Testis (tissue), 2 donors: Measurements from ENCODE around the gene GAK.

Experiments
- POLR2A ChIP-seq: fragments of 450-650 bp; IDR thresholded peaks from one replicate; pipeline ENCODE4 v1.6.1; 2017; ENCODE audit warnings: antibody characterized with exemption, mild to moderate bottlenecking, moderate library complexity
- TF ChIP-seq, protein P1 (sequence below), 3 experiments: fragments of 450-650 bp in 2 of 3; fragments of 200-600 bp in 1 of 3; sonication (generic) in 1 of 3; IDR thresholded peaks; one replicate each; pipeline ENCODE4 v1.5.1; 2016 to 2019; ENCODE audit warnings: antibody characterized with exemption in 3 of 3, mild to moderate bottlenecking in 2 of 3, moderate library complexity in 1 of 3

DNA sequence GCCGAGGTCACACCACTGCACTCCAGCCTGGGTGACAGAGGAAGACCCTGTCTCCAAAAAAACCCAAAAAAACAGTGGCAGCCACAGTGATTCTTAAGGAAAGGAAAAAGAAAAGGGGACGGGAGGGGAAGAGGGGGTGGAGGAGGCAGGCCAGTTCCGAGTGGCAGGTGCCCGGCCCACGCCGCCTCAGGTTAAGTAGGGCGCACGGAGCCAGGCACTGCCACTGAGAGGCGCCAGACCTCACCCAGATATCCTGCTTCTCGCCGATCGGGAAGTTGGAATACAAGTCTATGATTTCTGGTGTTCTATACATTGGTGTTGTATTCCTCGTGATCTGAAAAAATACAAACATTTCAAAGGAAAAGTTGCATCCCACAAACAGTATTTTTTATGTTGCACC lies 35.9 kb downstream of the GAK start:
- TF ChIP-seq POLR2A = no peak
- TF ChIP-seq, protein P1, sequence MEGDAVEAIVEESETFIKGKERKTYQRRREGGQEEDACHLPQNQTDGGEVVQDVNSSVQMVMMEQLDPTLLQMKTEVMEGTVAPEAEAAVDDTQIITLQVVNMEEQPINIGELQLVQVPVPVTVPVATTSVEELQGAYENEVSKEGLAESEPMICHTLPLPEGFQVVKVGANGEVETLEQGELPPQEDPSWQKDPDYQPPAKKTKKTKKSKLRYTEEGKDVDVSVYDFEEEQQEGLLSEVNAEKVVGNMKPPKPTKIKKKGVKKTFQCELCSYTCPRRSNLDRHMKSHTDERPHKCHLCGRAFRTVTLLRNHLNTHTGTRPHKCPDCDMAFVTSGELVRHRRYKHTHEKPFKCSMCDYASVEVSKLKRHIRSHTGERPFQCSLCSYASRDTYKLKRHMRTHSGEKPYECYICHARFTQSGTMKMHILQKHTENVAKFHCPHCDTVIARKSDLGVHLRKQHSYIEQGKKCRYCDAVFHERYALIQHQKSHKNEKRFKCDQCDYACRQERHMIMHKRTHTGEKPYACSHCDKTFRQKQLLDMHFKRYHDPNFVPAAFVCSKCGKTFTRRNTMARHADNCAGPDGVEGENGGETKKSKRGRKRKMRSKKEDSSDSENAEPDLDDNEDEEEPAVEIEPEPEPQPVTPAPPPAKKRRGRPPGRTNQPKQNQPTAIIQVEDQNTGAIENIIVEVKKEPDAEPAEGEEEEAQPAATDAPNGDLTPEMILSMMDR (IDR thresholded peaks at IDR 0.05) = no peak
